Liver (tissue), 3 donors: ENCODE data around the gene AUH.

Source experiments
- EGR1 ChIP-seq, 2 donors: IDR thresholded peaks; 2 replicates each; pipeline ENCODE4 v1.6.1; 2016 to 2018; ENCODE audit warnings: antibody characterized with exemption in 2 of 2, low read depth in 2 of 2
- GABPA ChIP-seq, 2 donors: IDR thresholded peaks in 1 of 2; conservative IDR thresholded peaks in 1 of 2; 2 replicates each; pipeline ENCODE4 v1.6.1; 2016; ENCODE audit warnings: antibody characterized with exemption in 2 of 2, mild to moderate bottlenecking in 1 of 2, moderate library complexity in 1 of 2
- HNF4A ChIP-seq, 2 donors: conservative IDR thresholded peaks; 2 replicates each; pipeline ENCODE4 v1.6.1; 2016; ENCODE audit warnings: antibody characterized with exemption in 2 of 2, mild to moderate bottlenecking in 2 of 2
- JUND ChIP-seq, 2 donors: IDR thresholded peaks; 2 replicates each; pipeline ENCODE4 v1.6.1; 2016; ENCODE audit warnings: antibody characterized with exemption in 2 of 2
- RAD21 ChIP-seq, 2 donors: IDR thresholded peaks; 2 replicates each; pipeline ENCODE4 v1.6.1; 2016; ENCODE audit warnings: antibody characterized with exemption in 2 of 2, mild to moderate bottlenecking in 2 of 2
- REST ChIP-seq: IDR thresholded peaks from 2 replicates; pipeline ENCODE4 v1.6.1; 2016; ENCODE audit warnings: antibody characterized with exemption, mild to moderate bottlenecking
- SP1 ChIP-seq: IDR thresholded peaks from 2 replicates; pipeline ENCODE4 v1.6.1; 2018; ENCODE audit warnings: antibody characterized with exemption, mild to moderate bottlenecking
- TAF1 ChIP-seq: conservative IDR thresholded peaks from 2 replicates; pipeline ENCODE4 v1.6.1; 2016; ENCODE audit warnings: antibody characterized with exemption, mild to moderate bottlenecking
- YY1 ChIP-seq: IDR thresholded peaks from 2 replicates; pipeline ENCODE4 v1.6.1; 2016; ENCODE audit warnings: antibody characterized with exemption, mild to moderate bottlenecking
- TF ChIP-seq, protein P1 (sequence below): fragments of 150-350 bp; IDR thresholded peaks from 2 replicates; pipeline ENCODE4 v1.5.1; 2017; ENCODE audit warnings: improper control_type of control experiment, low read depth, low read length; ENCODE audit not compliant: missing input control
- TF ChIP-seq, protein P2 (sequence below): IDR thresholded peaks from 2 replicates; pipeline ENCODE4 v1.6.1; 2016; ENCODE audit warnings: antibody characterized with exemption
- TF ChIP-seq, protein P3 (sequence below): IDR thresholded peaks from 2 replicates; pipeline ENCODE4 v1.6.1; 2016; ENCODE audit warnings: antibody characterized with exemption
- donor health status: healthy.
- donor health status: healthy.

GRCh38 chr9:91179237-91180138 lies 182.2 kb downstream of the AUH start:
- TF ChIP-seq REST (no peak), RAD21 (IDR thresholded peaks at IDR 0.05) (no peak), SP1 (no peak), GABPA (IDR thresholded peaks at IDR 0.05 in 1 of 2, conservative IDR thresholded peaks at IDR 0.05 in 1 of 2) (no peak), JUND (IDR thresholded peaks at IDR 0.05) (no peak), EGR1 (IDR thresholded peaks at IDR 0.05; ENCODE audit: low read depth in 2 of 2) (no peak), TAF1 (no peak), YY1 (no peak), HNF4A (conservative IDR thresholded peaks at IDR 0.05) (no peak)
- TF ChIP-seq, protein P1, sequence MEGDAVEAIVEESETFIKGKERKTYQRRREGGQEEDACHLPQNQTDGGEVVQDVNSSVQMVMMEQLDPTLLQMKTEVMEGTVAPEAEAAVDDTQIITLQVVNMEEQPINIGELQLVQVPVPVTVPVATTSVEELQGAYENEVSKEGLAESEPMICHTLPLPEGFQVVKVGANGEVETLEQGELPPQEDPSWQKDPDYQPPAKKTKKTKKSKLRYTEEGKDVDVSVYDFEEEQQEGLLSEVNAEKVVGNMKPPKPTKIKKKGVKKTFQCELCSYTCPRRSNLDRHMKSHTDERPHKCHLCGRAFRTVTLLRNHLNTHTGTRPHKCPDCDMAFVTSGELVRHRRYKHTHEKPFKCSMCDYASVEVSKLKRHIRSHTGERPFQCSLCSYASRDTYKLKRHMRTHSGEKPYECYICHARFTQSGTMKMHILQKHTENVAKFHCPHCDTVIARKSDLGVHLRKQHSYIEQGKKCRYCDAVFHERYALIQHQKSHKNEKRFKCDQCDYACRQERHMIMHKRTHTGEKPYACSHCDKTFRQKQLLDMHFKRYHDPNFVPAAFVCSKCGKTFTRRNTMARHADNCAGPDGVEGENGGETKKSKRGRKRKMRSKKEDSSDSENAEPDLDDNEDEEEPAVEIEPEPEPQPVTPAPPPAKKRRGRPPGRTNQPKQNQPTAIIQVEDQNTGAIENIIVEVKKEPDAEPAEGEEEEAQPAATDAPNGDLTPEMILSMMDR = no peak
- TF ChIP-seq, protein P2, sequence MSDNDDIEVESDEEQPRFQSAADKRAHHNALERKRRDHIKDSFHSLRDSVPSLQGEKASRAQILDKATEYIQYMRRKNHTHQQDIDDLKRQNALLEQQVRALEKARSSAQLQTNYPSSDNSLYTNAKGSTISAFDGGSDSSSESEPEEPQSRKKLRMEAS = no peak
- TF ChIP-seq, protein P3, sequence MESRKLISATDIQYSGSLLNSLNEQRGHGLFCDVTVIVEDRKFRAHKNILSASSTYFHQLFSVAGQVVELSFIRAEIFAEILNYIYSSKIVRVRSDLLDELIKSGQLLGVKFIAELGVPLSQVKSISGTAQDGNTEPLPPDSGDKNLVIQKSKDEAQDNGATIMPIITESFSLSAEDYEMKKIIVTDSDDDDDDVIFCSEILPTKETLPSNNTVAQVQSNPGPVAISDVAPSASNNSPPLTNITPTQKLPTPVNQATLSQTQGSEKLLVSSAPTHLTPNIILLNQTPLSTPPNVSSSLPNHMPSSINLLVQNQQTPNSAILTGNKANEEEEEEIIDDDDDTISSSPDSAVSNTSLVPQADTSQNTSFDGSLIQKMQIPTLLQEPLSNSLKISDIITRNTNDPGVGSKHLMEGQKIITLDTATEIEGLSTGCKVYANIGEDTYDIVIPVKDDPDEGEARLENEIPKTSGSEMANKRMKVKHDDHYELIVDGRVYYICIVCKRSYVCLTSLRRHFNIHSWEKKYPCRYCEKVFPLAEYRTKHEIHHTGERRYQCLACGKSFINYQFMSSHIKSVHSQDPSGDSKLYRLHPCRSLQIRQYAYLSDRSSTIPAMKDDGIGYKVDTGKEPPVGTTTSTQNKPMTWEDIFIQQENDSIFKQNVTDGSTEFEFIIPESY = no peak
